ENCODE results near the gene B3GALT4. TPM values are rescaled to one million over a fixed set of nuclear protein-coding genes. Genes with fewer than 3 reads are reported as not detected.

B3GALT4 gene
- total and polyA plus RNA-seq, 2 of the 13 experiments (the other 11 are each of a cell fraction or from before 2014, with no cell fraction given), result 0.04 to 0.27 TPM

GRCh38 chr6:33271468-33272274 is 5.3 kb upstream of the B3GALT4 start, which contains the start of the genes RPS18 and VPS52 (continued):
- TF ChIP-seq ZGPAT (CRISPR knock-in tag; IDR thresholded peaks at IDR 0.05) (peak; percentile 94), KLF11 (CRISPR knock-in tag; IDR thresholded peaks at IDR 0.05) (peak; percentile 90), MBNL3 (CRISPR knock-in tag; conservative IDR thresholded peaks at IDR 0.05) (no peak; the same call in 1 of the 2 replicates), ZNF343 (CRISPR knock-in tag; IDR thresholded peaks at IDR 0.05) (peak; percentile 70), ZNF256 (CRISPR knock-in tag; conservative IDR thresholded peaks at IDR 0.05) (peak; percentile 92), ZNF20 (CRISPR knock-in tag; IDR thresholded peaks at IDR 0.05) (0 out of 2 replicates have a peak, but pooled peaks have one; percentile 17), HOMEZ (CRISPR knock-in tag; IDR thresholded peaks at IDR 0.05; ENCODE audit: low read depth) (0 out of 2 replicates have a peak, but pooled peaks have one; percentile 37), ZKSCAN5 (CRISPR knock-in tag; IDR thresholded peaks at IDR 0.05) (no peak), KDM5A (IDR thresholded peaks at IDR 0.05; ENCODE audit: borderline replicate concordance, low read length) (peak; percentile 100), DMAP1 (CRISPR knock-in tag; IDR thresholded peaks at IDR 0.05) (peak; percentile 99), RARA (CRISPR knock-in tag; IDR thresholded peaks at IDR 0.05) (peak; percentile 44; the same call in 1 of the 2 replicates), ZNF841 (CRISPR knock-in tag; IDR thresholded peaks at IDR 0.05; ENCODE audit: borderline replicate concordance) (no peak), IKZF4 (CRISPR knock-in tag; IDR thresholded peaks at IDR 0.05; ENCODE audit: borderline replicate concordance, low read depth, not compliant biosample characterization) (peak; percentile 94), ZNF672 (CRISPR knock-in tag; IDR thresholded peaks at IDR 0.05) (no peak), SRSF9 (IDR thresholded peaks at IDR 0.05; ENCODE audit: borderline replicate concordance, insufficient read depth, low read depth, low read length, poor library complexity, severe bottlenecking) (no peak), NR1H2 (CRISPR knock-in tag; IDR thresholded peaks at IDR 0.05; ENCODE audit: borderline replicate concordance, low read depth) (peak; percentile 80; the same call in 1 of the 2 replicates), RCOR2 (CRISPR knock-in tag; IDR thresholded peaks at IDR 0.05) (0 out of 2 replicates have a peak, but pooled peaks have one; percentile 15), ZNF790 (CRISPR knock-in tag; IDR thresholded peaks at IDR 0.05; ENCODE audit: borderline replicate concordance) (peak; percentile 83; the same call in 1 of the 2 replicates), ZNF776 (CRISPR knock-in tag; IDR thresholded peaks at IDR 0.05) (no peak; the same call in 1 of the 2 replicates), ZBTB20 (CRISPR knock-in tag; IDR thresholded peaks at IDR 0.05; ENCODE audit: borderline replicate concordance, low read depth) (peak; percentile 74; the same call in 1 of the 2 replicates), YEATS2 (CRISPR knock-in tag; IDR thresholded peaks at IDR 0.05; ENCODE audit: borderline replicate concordance) (peak; percentile 100), HCFC1 (IDR thresholded peaks at IDR 0.05; ENCODE audit: low read depth, low read length) (peak; percentile 73)
- TF ChIP-seq, protein P1, sequence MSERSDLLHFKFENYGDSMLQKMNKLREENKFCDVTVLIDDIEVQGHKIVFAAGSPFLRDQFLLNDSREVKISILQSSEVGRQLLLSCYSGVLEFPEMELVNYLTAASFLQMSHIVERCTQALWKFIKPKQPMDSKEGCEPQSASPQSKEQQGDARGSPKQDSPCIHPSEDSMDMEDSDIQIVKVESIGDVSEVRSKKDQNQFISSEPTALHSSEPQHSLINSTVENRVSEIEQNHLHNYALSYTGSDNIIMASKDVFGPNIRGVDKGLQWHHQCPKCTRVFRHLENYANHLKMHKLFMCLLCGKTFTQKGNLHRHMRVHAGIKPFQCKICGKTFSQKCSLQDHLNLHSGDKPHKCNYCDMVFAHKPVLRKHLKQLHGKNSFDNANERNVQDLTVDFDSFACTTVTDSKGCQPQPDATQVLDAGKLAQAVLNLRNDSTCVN (CRISPR knock-in tag; IDR thresholded peaks at IDR 0.05; ENCODE audit: borderline replicate concordance), result peak; percentile 79; the same call in 1 of the 2 replicates
- TF ChIP-seq, protein P2, sequence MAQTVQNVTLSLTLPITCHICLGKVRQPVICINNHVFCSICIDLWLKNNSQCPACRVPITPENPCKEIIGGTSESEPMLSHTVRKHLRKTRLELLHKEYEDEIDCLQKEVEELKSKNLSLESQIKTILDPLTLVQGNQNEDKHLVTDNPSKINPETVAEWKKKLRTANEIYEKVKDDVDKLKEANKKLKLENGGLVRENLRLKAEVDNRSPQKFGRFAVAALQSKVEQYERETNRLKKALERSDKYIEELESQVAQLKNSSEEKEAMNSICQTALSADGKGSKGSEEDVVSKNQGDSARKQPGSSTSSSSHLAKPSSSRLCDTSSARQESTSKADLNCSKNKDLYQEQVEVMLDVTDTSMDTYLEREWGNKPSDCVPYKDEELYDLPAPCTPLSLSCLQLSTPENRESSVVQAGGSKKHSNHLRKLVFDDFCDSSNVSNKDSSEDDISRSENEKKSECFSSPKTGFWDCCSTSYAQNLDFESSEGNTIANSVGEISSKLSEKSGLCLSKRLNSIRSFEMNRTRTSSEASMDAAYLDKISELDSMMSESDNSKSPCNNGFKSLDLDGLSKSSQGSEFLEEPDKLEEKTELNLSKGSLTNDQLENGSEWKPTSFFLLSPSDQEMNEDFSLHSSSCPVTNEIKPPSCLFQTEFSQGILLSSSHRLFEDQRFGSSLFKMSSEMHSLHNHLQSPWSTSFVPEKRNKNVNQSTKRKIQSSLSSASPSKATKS (CRISPR knock-in tag; IDR thresholded peaks at IDR 0.05), result no peak
